HepG2 (cell line): ENCODE data around the gene NECAP2. TPM values are rescaled to one million over a fixed set of nuclear protein-coding genes. Genes with fewer than 3 reads are reported as not detected.

Experiments
- BRCA1 ChIP-seq: sonication (generic); formaldehyde crosslinking; IDR thresholded peaks from 2 replicates; pipeline ENCODE4 v1.4.0; 2020; ENCODE audit warnings: missing genetic modification reagents
- CREM ChIP-seq, 2 experiments: sonication (generic) in 1 of 2; formaldehyde crosslinking in 1 of 2; IDR thresholded peaks; 2 replicates each; pipeline versions ENCODE4 v1.4.0 to v1.6.1; 2016 to 2020; ENCODE audit warnings: antibody characterized with exemption in 1 of 2, mild to moderate bottlenecking in 1 of 2, missing genetic modification reagents in 1 of 2
- DR1 ChIP-seq: sonication (generic); formaldehyde crosslinking; IDR thresholded peaks from 2 replicates; pipeline ENCODE4 v1.8.0; 2021; ENCODE audit warnings: mild to moderate bottlenecking, missing genetic modification reagents, inconsistent platforms
- FOXM1 ChIP-seq: sonication (generic); formaldehyde crosslinking; IDR thresholded peaks from 2 replicates; pipeline ENCODE4 v1.5.0; 2020; ENCODE audit warnings: missing genetic modification reagents
- HES4 ChIP-seq: sonication (generic); formaldehyde crosslinking; IDR thresholded peaks from 2 replicates; pipeline ENCODE4 v1.9.0; 2021; ENCODE audit warnings: mild to moderate bottlenecking, missing genetic modification reagents, borderline replicate concordance
- HINFP ChIP-seq: sonication (generic); formaldehyde crosslinking; IDR thresholded peaks from 2 replicates; pipeline ENCODE4 v1.4.0; 2020; ENCODE audit warnings: low read depth, mild to moderate bottlenecking, missing genetic modification reagents
- HMG20B ChIP-seq: conservative IDR thresholded peaks from 2 replicates; pipeline ENCODE4 v1.6.1; 2016; ENCODE audit warnings: missing genetic modification reagents, missing compliant biosample characterization
- KLF13 ChIP-seq: sonication (generic); formaldehyde crosslinking; IDR thresholded peaks from 2 replicates; pipeline ENCODE4 v1.4.0; 2020; ENCODE audit warnings: mild to moderate bottlenecking, missing genetic modification reagents
- MAFG ChIP-seq: sonication (generic); formaldehyde crosslinking; IDR thresholded peaks from 2 replicates; pipeline ENCODE4 v1.5.1; 2020; ENCODE audit warnings: mild to moderate bottlenecking, missing genetic modification reagents
- MED1 ChIP-seq: sonication (generic); formaldehyde crosslinking; IDR thresholded peaks from 2 replicates; pipeline ENCODE4 v1.4.0; 2020; ENCODE audit warnings: missing genetic modification reagents
- MIXL1 ChIP-seq: IDR thresholded peaks from 2 replicates; pipeline ENCODE4 v1.6.1; 2016
- MTA3 ChIP-seq: sonication (generic); formaldehyde crosslinking; IDR thresholded peaks from 2 replicates; pipeline ENCODE4 v1.4.0; 2020; ENCODE audit warnings: missing genetic modification reagents
- MTERF4 ChIP-seq: sonication (generic); formaldehyde crosslinking; IDR thresholded peaks from 2 replicates; pipeline ENCODE4 v1.8.0; 2023; ENCODE audit warnings: mild to moderate bottlenecking, missing genetic modification reagents
- POLR2A ChIP-seq, 2 experiments: IDR thresholded peaks; 2 replicates each; pipeline ENCODE4 v1.6.1; 2011; ENCODE audit warnings: low read depth in 2 of 2, low read length in 2 of 2, mild to moderate bottlenecking in 1 of 2, moderate library complexity in 1 of 2; ENCODE audit not compliant: insufficient read depth in 1 of 2
- SRF ChIP-seq: IDR thresholded peaks from 2 replicates; pipeline ENCODE4 v1.6.1; 2011; ENCODE audit warnings: mild to moderate bottlenecking, low read depth, low read length, moderate library complexity
- THYN1 ChIP-seq: sonication (generic); formaldehyde crosslinking; IDR thresholded peaks from 2 replicates; pipeline ENCODE4 v1.8.1; 2023; ENCODE audit warnings: low read depth, mild to moderate bottlenecking, moderate library complexity, missing genetic modification reagents, borderline replicate concordance
- YY1 ChIP-seq: IDR thresholded peaks from 2 replicates; pipeline ENCODE4 v1.6.1; 2011; ENCODE audit warnings: low read length, low read depth, moderate library complexity, mild to moderate bottlenecking; ENCODE audit not compliant: insufficient read depth, insufficient replicate concordance
- ZBTB8A ChIP-seq: sonication (generic); formaldehyde crosslinking; IDR thresholded peaks from 2 replicates; pipeline ENCODE4 v1.4.0; 2020; ENCODE audit warnings: mild to moderate bottlenecking, low read depth, missing genetic modification reagents, borderline replicate concordance
- ZC3H4 ChIP-seq: sonication (generic); formaldehyde crosslinking; IDR thresholded peaks from 2 replicates; pipeline ENCODE4 v1.4.0; 2020; ENCODE audit warnings: missing genetic modification reagents, borderline replicate concordance
- ZFP82 ChIP-seq: sonication (generic); formaldehyde crosslinking; IDR thresholded peaks from 2 replicates; pipeline ENCODE4 v1.5.1; 2020; ENCODE audit warnings: mild to moderate bottlenecking, missing genetic modification reagents, borderline replicate concordance
- ZFYVE20 ChIP-seq: sonication (generic); formaldehyde crosslinking; IDR thresholded peaks from 2 replicates; pipeline ENCODE4 v1.8.0; 2023; ENCODE audit warnings: low read depth, mild to moderate bottlenecking, moderate library complexity, missing genetic modification reagents, borderline replicate concordance
- ZNF44 ChIP-seq: sonication (generic); formaldehyde crosslinking; IDR thresholded peaks from 2 replicates; pipeline ENCODE4 v1.5.1; 2020; ENCODE audit warnings: mild to moderate bottlenecking, missing genetic modification reagents
- ZNF563 ChIP-seq: sonication (generic); formaldehyde crosslinking; IDR thresholded peaks from 2 replicates; pipeline ENCODE4 v1.8.0; 2022; ENCODE audit warnings: mild to moderate bottlenecking, moderate library complexity, missing genetic modification reagents
- ZNF605 ChIP-seq: sonication (generic); formaldehyde crosslinking; IDR thresholded peaks from 2 replicates; pipeline ENCODE4 v1.8.0; 2022; ENCODE audit warnings: mild to moderate bottlenecking, missing genetic modification reagents
- ZNF709 ChIP-seq: sonication (generic); formaldehyde crosslinking; IDR thresholded peaks from 2 replicates; pipeline ENCODE4 v1.5.0; 2020; ENCODE audit warnings: mild to moderate bottlenecking, missing genetic modification reagents
- polyA plus RNA-seq, 8 experiments: library from polyadenylated mRNA; depleted of rRNA in 3 of 8; stranded (reverse) in 7 of 8; unstranded in 1 of 8; fragments of >200 nt; fragmentation: Illumina TruSeq in 4 of 8; extraction: Trizol in 4 of 8; gene quantifications; 2 replicates each; pipeline versions ENCODE4 v1.2.1 to v1.2.3, GENCODE V29; 2011 to 2016; ENCODE audit warnings: low read depth in 4 of 8, missing spikeins in 1 of 8, mixed read lengths in 1 of 8; ENCODE audit not compliant: insufficient read depth in 1 of 8
- total RNA-seq, 5 experiments: library from RNA; depleted of rRNA; stranded (reverse); fragments of >200 nt; fragmentation: Illumina TruSeq; extraction: Trizol; gene quantifications; 2 replicates each; pipeline ENCODE4 v1.2.3, GENCODE V29; 2016; ENCODE audit warnings: low read depth in 1 of 5
- TF ChIP-seq, protein P1 (sequence below): sonication (generic); formaldehyde crosslinking; IDR thresholded peaks from 2 replicates; pipeline ENCODE4 v1.4.0; 2020; ENCODE audit warnings: missing genetic modification reagents
- TF ChIP-seq, protein P2 (sequence below): IDR thresholded peaks from 2 replicates; pipeline ENCODE4 v1.6.1; 2016; ENCODE audit warnings: low read depth

Gene NECAP2
- total and polyA plus RNA-seq, 2 of the 13 experiments (the other 11 are each of a cell fraction or from before 2014, with no cell fraction given) = 38.5 to 52.3 TPM

- TF ChIP-seq, protein P1, sequence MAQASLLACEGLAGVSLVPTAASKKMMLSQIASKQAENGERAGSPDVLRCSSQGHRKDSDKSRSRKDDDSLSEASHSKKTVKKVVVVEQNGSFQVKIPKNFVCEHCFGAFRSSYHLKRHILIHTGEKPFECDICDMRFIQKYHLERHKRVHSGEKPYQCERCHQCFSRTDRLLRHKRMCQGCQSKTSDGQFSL (CRISPR knock-in tag) = peak; percentile 79; the same call in 1 of the 2 replicates
- TF ChIP-seq POLR2A (IDR thresholded peaks at IDR 0.05; ENCODE audit: insufficient read depth in 1 of 2, low read depth in 2 of 2, low read length in 2 of 2) (peak; percentile 95 to 99), THYN1 (CRISPR knock-in tag) (no peak), ZFP82 (CRISPR knock-in tag) (no peak; the same call in 1 of the 2 replicates), ZBTB8A (CRISPR knock-in tag) (no peak), ZNF709 (CRISPR knock-in tag) (peak; percentile 85), CREM (IDR thresholded peaks at IDR 0.05) (peak; percentile 79), CREM (CRISPR knock-in tag; IDR thresholded peaks at IDR 0.05) (no peak), HINFP (CRISPR knock-in tag) (0 out of 2 replicates have a peak, but pooled peaks have one; percentile 56), ZNF605 (CRISPR knock-in tag) (peak; percentile 87; the same call in 1 of the 2 replicates), KLF13 (0 out of 2 replicates have a peak, but pooled peaks have one; percentile 25), HES4 (CRISPR knock-in tag) (peak; percentile 68; the same call in 1 of the 2 replicates), DR1 (CRISPR knock-in tag) (peak; percentile 79), FOXM1 (CRISPR knock-in tag) (no peak; the same call in 1 of the 2 replicates), ZFYVE20 (no peak), YY1 (peak; percentile 86), MIXL1 (peak; percentile 75; the same call in 1 of the 2 replicates), ZNF563 (CRISPR knock-in tag) (peak; percentile 63; the same call in 1 of the 2 replicates), MAFG (CRISPR knock-in tag) (no peak), HMG20B (CRISPR knock-in tag) (0 out of 2 replicates have a peak, but pooled peaks have one; percentile 13), ZC3H4 (CRISPR knock-in tag) (no peak), SRF (no peak), BRCA1 (CRISPR knock-in tag) (no peak), MTERF4 (CRISPR knock-in tag) (peak; percentile 99), ZNF44 (CRISPR knock-in tag) (no peak), MTA3 (no peak), MED1 (CRISPR knock-in tag) (peak; percentile 84)
- TF ChIP-seq, protein P2, sequence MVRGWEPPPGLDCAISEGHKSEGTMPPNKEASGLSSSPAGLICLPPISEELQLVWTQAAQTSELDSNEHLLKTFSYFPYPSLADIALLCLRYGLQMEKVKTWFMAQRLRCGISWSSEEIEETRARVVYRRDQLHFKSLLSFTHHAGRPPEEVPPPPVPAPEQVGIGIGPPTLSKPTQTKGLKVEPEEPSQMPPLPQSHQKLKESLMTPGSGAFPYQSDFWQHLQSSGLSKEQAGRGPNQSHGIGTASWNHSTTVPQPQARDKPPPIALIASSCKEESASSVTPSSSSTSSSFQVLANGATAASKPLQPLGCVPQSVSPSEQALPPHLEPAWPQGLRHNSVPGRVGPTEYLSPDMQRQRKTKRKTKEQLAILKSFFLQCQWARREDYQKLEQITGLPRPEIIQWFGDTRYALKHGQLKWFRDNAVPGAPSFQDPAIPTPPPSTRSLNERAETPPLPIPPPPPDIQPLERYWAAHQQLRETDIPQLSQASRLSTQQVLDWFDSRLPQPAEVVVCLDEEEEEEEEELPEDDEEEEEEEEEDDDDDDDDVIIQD (CRISPR knock-in tag) = no peak; the same call in 1 of the 2 replicates
Observed at GRCh38 chr1:16440470-16441281, at the start of gene NECAP2 (continued).
